Measurements from ENCODE around the gene RPP30. TPM values are rescaled to one million over a fixed set of nuclear protein-coding genes. Genes with fewer than 3 reads are reported as not detected.

Gene RPP30
- total and polyA plus RNA-seq, 2 of the 13 experiments (the other 11 are each of a cell fraction or from before 2014, with no cell fraction given) = 27.1 to 65.0 TPM

DNA sequence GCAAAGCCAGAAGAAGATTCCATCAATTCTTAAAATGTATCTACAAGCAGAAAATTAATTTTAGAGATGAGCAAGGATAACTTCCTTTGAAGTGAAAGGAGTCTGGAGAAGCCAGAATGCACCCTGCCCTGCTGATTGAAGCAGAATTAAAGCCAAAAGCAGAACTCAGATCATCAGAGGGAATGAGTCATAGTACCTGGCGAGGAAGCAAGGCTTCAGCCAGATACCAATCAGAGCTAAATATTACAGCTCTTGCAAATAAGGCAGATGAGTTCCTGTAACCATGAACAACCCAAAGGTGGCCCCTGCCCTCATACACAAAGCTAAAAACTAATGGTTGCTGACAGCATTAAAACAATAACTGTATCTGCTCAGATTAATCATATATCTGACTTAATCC is 24.3 kb upstream of the RPP30 start:
- Histone ChIP-seq H3K9me3 (ENCODE audit: low read length) (peaks cover 23% of the 10 kb centered on the region), H3K79me2 (ENCODE audit: insufficient read depth, low read length) (no peaks in the 10 kb centered on the region), H3K4me2 (ENCODE audit: low read depth, low read length) (no peak overlapping the region), H3K36me3 (replicated peaks in 1 of 2; ENCODE audit: control insufficient read depth in 1 of 2, insufficient read depth in 2 of 2, low read length in 2 of 2) (no peaks in the 10 kb centered on the region), H3K4me1 (ENCODE audit: insufficient read depth, low read length) (no peaks in the 10 kb centered on the region), H4K20me1 (ENCODE audit: insufficient read depth, low read length) (no peaks in the 10 kb centered on the region), H3K4me3 (replicated peaks in 1 of 3; ENCODE audit: insufficient read depth in 1 of 3, low read depth in 2 of 3, low read length in 3 of 3) (no peak overlapping the region), H3K27me3 (ENCODE audit: control insufficient read depth in 1 of 2, insufficient read depth in 2 of 2, low read length in 2 of 2) (no peaks in the 10 kb centered on the region), H2AFZ (ENCODE audit: low read length) (no peak overlapping the region), H3K27ac (ENCODE audit: extremely low read length, insufficient read depth, low read length) (no peak overlapping the region), H3K9ac (ENCODE audit: insufficient read depth, low read depth, low read length) (no peak overlapping the region)
- intact Hi-C loops (cut with micrococcal nuclease; ENCODE audit: unreplicated experiment) (no loop called here), in situ Hi-C loops (cut with HindIII; ENCODE audit: extremely low pct_ligation_motif_present, low pct_unique_long_range_greater_than_20kb) (no loop called here)
- POLR2A ChIA-PET = no interaction called here
- BruUV-seq (replicated peaks) = no TSS peak
- ATAC-seq (no peak), FAIRE-seq (no peak), DNase-seq (ENCODE audit: low spot score) (no peak)
- no peak for TF ChIP-seq ZNF816 (CRISPR knock-in tag; IDR thresholded peaks at IDR 0.05; ENCODE audit: borderline replicate concordance)
- TF ChIP-seq PRDM15 (CRISPR knock-in tag; IDR thresholded peaks at IDR 0.05) = no peak
- TF ChIP-seq SPEN (CRISPR knock-in tag; IDR thresholded peaks at IDR 0.05; ENCODE audit: low read depth) = no peak
- TF ChIP-seq ZNF781 (CRISPR knock-in tag; IDR thresholded peaks at IDR 0.05; ENCODE audit: borderline replicate concordance, not compliant biosample characterization) = no peak
- TF ChIP-seq ZNF234 (CRISPR knock-in tag; conservative IDR thresholded peaks at IDR 0.05) = no peak
- TF ChIP-seq GRHL1 (CRISPR knock-in tag; conservative IDR thresholded peaks at IDR 0.05) = no peak
- TF ChIP-seq ZNF101 (CRISPR knock-in tag; IDR thresholded peaks at IDR 0.05; ENCODE audit: borderline replicate concordance, low read depth) = no peak
- no peak for TF ChIP-seq ZNF576 (CRISPR knock-in tag; IDR thresholded peaks at IDR 0.05)
- TF ChIP-seq ARNT2 (CRISPR knock-in tag; IDR thresholded peaks at IDR 0.05; ENCODE audit: low read depth) = no peak
- TF ChIP-seq CENPX (CRISPR knock-in tag; IDR thresholded peaks at IDR 0.05) = no peak
- no peak for TF ChIP-seq ZNF75D (CRISPR knock-in tag; IDR thresholded peaks at IDR 0.05; ENCODE audit: borderline replicate concordance)
- no peak for TF ChIP-seq ZFYVE20 (CRISPR knock-in tag; IDR thresholded peaks at IDR 0.05; ENCODE audit: borderline replicate concordance, low read depth)
- no peak for TF ChIP-seq WIZ (CRISPR knock-in tag; IDR thresholded peaks at IDR 0.05)
- no peak for TF ChIP-seq ZBTB2 (CRISPR knock-in tag; IDR thresholded peaks at IDR 0.05; ENCODE audit: low read depth)
- CTCF ChIA-PET (ENCODE audit: low intra/inter-chr PET ratio, low total read pairs) = no interaction called here
- WGBS (ENCODE audit: low lambda C conversion rate) = 0% methylated on average over 1 of the region's 1 CpG

All from HepG2 (cell line).